Measurements from ENCODE around the gene PDSS2.

PDSS2 gene

DNA sequence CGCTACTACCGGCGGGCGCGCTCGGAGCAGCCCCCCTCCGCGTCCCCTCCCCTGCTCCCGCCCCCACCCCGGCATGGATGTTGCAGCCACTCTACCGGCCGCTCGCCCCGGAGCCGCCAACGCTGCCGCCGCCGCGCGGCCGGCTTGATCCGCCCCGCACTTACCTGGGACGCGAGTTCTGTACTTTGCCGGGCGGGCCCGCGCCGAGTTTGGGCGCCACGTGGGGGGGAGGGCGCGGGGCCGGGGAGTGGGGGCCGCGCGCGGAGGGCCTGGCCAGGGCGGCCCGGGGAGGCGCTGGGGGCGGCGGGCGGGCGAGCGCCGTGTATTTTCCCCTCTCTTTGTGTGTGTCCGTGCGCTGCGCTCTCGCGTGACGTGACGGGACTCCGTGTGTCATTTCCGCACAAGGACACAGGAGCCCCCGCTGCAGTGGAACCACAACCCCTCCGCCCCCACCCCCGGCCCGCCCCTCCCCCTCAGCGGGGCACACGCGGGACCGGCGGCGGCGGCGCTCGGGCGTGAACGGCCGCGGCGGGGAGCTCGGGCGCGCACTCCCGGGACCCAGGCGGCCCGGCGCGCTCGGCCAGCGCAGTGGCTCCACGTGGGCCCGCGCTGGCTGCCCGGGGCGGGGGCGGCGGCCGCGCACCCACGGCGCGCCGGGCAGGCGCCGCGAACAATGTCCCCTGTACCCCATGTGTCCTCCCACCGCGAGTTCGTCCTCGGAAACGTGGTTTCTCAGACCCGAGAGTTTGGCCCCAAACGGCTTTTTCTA lies 344.3 kb downstream of the PDSS2 start, which contains the start of gene BEND3:
BEND3 (minus strand) TSS at position 590 of the 769 bp plus-strand sequence. CDS start 16,230 bp downstream, outside the sequence.
- DNase-seq: no peak

DNA sequence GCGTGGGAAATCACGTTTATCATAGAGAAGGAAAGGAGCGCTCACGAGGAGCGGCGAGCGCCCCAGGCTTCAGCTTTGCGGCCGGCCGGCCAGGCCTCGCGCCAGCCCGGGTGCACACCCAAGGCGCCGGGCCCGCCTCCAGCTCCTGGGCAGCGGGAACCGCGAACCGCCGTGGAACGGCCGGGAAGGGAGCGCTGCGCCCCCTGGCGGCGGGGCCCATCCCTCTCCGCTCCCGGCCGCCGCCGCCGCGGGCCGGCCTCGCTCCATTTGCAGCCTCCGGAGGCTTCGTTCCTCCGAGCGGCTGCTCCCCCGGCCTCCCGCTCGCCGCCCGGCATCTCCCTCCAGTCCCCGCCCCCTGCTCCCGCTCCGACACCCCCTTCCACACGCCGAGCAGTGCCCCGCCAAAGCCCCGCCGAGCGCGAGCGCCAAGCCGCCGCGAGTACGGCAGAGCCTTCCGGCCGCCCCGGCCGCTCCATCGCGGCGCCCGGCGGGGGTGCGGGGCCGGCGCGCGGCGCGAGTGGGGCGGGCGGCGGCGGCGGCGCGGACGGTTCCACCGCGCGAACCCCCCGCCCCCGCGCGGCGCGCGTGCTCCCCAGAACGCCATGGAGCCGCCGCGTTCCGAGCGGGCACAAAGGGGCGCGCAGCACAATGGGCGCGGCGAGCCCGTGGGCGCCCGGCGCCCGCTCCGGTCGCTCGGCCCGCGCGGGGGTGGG lies 345.0 kb downstream of the PDSS2 start:
- DNase-seq: peak; percentile 45

GRCh38 chr6:107110200-107110599 lies 349.2 kb downstream of the PDSS2 start:
- no peak for DNase-seq

- DNase-seq: no peak
Observed at GRCh38 chr6:107108201-107108890, 351.0 kb downstream of the PDSS2 start.

- DNase-seq: no peak
Observed at GRCh38 chr6:107107791-107108190, 351.6 kb downstream of the PDSS2 start.

GRCh38 chr6:107106165-107106564 lies 353.2 kb downstream of the PDSS2 start:
- no peak for DNase-seq

GRCh38 chr6:107105511-107106116 lies 353.8 kb downstream of the PDSS2 start:
- DNase-seq: no peak

- no peak for DNase-seq
Observed at GRCh38 chr6:107103082-107103481, 356.3 kb downstream of the PDSS2 start.

Data from GOT3 (cell line).